Embryonic facial prominence (tissue), 1 donor: ENCODE results near the gene MRPL57.
"Not testable (repeated sequence)": the region's sequence is repeated elsewhere in the genome, so short reads cannot be mapped to it uniquely, and the experiment has no call there.

Experiments used
- DNase-seq: peaks from one replicate; pipeline ENCODE4 v3.0.0-alpha.2; 2016; ENCODE audit errors: extremely low spot score

MRPL57 gene

DNA sequence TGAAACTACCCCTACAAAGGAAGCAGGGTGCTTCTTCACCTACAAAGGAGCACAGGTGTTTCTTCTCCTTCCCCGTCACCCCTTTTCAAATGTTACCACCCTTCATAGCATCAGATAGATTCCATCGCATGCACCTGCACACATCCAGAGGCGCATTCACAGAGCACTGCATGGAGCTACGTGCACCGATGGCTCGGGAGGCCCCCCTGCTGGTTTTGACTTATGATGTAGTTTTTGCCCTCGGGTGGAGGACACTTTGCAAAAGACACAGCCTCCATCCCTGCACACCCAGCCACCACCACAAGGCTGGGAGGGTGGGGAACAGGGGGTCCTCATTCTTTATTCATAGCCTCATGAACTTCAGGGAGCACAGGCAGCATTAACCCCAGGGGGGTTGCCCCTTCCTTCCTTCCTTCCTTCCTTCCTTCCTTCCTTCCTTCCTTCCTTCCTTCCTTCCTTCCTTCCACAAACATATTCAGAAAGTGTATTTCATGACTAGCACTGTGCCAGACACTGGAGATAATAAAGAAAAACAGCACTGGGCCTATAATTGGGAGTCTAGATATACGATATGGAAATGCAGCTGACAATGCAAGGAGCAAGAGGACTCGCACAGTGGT, 21.3 kb downstream of the MRPL57 start:
- DNase-seq, result not testable (repeated sequence)

DNA sequence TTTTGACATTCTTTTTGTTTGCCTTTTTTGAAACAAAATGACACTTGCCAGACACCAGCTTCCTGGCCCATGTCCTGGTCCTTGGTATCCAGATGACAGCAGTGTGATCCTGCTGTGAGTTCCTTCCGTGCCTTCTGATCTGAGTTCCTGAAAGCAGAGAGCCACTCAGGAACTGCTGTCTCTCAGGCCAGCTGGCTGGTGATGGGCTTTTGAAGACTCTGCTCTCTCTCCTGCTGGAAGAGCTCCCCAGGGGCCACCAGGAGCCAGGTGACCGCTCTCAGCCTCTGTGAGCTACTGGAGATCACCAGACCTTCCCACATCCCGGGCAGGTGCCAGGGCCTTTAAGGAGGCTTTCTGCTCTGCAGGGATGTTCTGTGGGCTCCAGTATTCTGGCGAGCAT, 21.9 kb downstream of the MRPL57 start:
- not testable (repeated sequence) for DNase-seq

DNA sequence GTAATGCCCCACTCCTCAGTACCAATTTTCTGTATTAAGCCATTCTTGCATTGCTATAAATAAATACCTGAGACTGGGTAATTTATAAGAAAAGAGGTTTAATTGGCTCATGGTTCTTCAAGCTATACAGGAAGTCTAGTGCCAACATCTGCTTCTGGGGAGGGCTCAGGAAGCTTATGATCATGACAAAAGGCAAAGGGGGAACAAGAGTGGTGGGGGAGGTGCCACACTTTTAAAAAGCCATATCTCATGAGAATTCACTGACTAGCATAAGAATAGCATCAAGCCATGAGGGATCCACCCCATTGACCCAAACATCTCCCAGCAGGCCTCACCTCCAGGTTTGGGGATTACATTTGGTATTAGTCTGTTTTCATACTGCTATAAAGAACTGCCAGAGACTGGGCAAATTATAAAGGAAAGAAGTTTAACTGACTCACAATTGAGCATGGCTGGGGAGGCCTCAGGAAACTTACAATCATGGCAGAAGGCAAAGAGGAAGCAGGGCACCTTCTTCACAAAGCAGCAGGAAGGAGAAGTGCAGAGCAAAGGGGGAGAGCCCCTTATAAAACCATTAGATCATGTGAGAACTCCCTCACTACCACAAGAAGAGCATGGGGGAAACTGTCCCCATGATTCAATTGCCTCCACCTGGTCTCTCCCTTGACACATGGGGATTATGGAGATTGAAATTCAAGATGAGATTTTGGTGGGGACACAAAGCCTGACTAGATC, 25.2 kb downstream of the MRPL57 start:
- DNase-seq, result not testable (repeated sequence)

DNA sequence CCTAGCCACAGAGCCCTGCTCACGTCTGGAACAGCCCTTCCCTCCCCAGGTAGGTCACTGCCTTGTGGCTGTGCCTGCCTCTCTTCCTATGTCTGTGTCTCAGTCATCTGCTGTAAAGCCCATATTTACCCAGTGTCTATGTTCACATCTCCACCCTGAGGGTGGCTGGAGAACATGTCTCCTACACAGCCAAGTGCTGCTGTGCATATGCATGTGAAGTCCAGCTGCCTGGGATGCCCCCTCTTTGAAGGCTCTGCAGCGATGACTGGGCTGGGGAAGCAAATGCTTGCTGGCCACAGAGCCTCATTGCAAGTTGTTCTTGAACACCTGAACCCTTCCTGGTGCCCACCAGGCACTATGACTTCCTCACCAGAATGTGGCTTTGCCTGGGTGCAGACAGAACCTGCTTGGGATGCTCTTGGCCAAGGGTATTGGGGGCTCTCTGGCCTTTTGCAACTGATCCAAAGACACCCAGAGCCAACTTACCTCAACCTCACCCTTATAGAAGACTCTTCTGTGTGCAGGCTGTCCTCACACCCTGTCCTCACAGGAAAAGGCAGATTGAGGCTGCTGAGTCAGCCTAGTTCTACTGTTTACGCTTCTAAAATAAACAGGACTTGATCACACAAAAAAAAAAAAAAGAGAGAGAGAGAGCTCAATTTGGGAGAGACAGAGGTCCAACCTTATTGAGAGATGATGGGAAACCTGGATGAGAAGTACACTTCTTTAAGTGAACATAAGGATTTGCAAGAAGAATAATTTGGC, 26.5 kb downstream of the MRPL57 start:
- no peak for DNase-seq

DNA sequence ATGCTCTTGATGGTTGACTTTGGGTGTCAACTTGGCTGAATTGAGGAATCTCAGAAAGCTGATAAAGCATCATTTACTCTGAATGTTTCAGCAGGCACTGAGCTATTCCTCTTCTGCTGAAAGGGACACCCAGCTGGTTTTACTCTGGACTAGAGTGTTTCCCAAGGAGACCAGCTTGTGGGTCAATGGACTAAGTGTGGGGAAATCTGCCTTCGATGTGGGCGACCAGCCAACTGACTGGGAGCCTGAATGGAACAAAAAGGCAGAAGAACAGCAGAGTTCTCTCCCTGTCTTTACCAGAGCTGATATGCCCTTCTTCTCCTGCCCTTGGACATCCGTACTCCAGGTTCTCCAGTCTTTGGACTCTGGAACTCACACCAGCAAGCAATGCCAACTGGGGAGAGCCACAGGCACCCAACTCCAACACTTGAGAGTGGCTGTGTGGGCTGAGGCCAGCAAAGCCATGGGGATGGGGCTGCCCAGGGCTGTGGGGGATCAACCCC, 32.2 kb downstream of the MRPL57 start:
- DNase-seq, result no peak

DNA sequence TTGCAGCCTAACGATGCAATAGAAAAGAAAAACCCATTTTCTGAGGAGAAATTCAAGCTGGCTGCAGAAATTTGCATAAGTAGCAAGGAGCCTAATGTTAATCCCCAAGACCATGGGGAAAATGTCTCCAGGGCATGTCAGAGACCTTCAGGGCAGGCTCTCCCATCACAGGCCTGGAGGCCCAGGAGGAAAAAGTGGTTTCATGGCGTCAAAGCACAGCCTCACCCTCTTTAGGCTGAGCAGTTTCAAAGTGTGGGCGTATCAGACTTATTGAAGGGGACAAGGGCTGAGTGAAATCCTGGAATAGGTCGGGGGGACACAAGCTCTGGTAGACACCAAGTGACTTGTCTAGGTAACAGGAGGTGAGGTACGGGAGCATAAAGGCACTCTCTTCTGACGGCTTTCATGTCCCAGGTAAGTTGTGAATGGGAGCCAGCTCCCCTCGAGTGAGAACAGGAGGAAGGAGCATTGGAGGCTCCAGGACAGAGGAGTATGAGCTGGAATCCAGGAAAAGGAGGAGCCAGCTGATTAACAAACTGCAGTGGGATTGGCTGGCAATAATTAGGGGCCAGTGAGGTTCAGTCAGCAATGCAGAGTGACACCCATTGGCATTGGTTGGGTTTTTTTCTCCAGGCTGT, 35.8 kb downstream of the MRPL57 start:
- no peak for DNase-seq

DNA sequence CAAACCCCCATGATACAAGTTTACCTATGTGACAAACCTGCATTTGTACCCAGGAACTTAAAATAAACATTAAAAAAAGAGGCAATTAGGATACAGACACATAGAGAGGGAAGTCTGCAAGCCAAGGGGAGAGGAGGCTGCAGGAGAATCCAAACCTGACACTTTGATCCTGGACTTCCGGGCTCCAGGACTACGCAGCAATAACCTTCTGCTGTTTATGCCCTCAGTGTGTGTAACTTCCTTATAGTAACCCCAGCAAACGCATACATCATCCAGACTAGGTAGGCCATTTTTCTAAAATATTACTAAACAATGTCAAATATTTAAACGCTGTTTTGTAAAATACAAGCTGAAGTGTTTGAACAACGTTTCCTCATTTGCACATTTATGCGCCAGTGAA, 39.0 kb downstream of the MRPL57 start:
- not testable (repeated sequence) for DNase-seq

DNA sequence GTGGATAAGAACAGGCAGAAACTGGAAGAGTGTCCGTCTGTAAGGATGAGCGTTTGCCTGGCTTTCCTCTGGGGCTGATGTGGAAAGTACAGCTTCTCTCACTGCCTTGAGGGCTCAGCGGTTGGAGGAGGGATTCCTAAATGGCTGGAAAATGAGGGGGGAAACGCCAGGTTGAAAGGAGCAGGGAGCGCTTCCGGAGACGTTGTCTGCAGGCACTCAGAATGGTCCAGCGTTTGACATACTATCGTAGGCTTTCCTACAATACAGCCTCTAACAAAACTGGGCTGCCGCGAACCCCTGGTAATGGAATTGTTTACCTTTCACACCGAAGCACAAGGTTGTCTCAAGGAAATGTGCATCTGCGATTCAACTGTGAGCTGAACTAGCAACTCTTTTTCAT, 39.9 kb downstream of the MRPL57 start:
- no peak for DNase-seq

DNA sequence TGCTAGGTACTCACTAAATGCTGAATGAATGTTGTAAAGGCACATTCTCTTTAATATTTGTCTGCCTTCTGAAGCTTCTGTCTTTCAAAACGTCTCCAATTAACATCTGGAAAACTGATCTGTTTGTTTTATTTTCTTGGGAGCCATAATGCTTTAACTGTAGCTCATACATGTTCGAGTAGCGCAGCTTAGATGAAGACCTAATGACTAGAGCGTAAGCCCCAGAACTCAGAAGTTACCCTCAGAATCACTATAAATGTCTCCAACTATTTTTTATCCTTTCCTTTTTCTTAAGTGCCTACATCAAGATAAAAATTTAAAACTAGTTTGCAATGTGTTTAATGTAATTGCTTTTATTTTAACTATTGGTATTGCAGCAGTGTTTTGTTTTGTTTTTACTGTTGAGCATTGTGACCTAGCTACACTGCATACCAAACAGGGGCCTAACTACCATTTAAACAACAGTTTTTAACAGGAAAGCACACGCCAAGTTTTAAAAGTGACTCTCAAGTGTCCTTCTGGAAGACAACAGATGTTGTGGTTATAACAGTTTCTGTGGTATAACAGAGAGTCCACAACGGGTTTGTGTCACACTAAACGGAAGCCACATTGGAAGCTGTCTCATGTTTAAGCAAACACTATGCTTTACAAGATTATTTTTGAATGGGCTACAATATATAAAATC, 42.0 kb downstream of the MRPL57 start:
- DNase-seq, result no peak

DNA sequence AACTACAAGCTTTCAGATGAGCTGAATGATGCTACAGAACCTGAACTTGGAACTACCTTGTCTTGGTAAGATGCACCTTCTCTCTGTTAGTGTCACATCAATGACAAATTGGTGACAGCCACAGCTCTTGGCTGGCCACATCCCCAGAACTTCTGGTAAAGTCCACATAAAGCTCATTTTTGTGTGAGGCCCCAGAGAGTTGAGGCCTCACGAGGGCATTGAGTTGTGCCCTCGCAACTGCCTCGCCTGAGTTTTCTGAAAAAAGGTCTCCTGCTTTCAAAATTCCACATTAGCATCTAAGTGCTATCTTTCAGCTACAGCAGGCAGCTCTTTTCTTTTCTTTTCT, 42.6 kb downstream of the MRPL57 start:
- DNase-seq, result no peak

DNA sequence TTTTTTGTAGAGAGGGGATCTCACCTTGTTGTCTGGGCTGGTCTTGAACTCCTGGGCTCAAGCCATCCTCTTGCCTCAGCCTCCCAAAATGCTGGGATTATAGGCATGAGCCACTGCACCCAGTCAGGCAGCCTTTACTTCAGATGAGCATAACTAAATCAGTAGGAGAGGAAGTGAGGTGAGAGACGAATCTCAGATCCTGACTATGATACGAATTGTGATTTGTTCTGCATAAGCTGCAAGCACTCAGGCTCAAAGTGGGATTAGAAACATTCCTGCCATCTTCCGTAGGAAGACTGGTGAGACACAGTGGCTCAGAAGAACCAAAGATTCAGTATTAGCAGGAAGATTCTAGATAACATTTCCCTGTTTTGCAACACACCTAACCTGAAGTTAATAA, 43.3 kb downstream of the MRPL57 start:
- not testable (repeated sequence) for DNase-seq

DNA sequence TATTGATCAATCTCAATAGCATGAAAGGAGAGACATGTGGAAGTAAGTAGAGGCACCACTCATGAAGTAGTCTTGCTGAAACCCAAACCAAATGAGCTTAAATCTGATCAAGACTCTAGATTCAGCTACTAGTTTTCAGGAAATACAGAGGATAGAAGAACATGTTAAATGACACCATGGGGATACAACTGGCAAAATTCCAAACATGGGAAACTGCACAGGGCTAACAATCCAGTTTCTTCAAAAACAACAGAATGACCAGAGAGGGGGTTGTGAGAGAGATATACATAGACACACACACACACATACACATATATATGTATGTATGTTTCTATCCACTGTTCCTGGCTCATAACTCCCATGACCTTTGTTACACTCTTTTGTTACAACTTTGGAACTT, 44.8 kb downstream of the MRPL57 start:
- no peak for DNase-seq

DNA sequence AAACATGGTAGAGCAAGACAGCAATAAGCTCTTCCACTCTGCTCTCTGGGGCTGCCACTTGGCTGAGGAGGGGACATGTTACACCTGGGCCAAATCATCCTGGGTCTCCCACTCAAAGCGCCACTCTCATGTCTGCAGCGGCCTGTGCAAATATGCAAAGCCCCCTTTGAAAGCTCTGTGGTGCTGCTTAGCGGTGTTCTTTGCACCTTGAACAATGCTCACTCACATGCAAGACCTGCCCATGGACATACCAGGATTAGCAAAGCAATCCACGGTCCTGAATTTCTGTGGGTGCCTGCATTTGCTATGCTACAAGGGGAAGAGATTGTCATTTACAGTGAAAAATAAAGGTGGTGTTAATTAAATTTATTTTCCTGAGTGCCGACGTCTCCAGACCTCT, 48.6 kb downstream of the MRPL57 start:
- DNase-seq, result no peak

DNA sequence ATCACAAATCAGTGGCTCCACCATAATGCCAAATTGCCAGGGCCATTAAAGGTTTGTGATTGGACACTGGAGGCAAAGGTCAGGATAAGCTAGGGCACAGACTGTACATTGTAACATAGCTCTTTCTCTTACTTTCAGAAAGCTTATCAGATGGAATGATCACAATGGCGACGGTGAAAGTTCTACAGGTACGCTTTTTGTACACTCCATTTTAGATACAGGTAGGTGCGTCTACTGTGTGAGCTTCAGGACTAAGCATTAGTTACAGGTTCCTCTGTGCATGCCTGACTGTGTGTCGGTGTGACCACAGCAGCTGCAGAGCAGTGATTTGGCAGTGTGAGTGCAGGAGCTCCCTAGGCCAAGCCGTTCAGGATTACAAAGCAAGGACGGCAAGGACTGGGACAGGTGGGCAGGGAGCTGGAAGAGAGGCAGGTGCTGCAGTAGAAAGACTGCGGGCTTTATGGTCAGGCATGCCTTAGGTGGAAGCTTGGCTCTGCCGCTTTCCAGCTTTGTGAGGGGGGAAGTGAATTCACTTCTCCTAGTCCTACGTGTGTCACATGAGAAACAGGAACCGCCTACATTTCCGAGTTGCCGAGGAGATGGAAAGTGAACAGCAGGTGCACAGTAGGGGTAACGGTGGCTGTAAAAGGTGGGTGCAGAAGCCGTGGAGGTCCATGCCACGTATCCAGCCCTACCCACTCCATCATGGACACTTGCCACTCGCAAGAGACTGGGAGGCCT, 49.6 kb downstream of the MRPL57 start:
- no peak for DNase-seq

DNA sequence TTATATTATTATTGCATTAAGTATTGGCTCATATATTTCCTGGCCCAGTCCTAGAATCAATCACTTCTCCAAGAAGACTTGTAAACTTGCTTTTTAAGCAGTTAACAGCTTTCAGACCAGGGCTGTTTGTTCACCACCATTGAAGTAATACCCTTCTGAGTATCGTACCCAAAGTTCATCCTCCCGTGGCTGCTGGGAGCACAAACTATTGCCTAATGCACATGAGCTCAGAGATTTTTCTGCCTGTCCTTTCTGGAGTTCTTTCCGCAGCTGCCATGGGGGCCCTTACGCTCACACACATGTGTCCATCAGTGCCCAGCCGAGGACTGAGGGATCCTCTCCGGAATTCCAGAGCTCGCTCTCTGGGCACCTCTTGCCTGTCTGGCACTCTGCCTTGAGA, 51.5 kb downstream of the MRPL57 start:
- DNase-seq, result no peak
